ENCODE data around the gene IPMK.

Gene IPMK

GRCh38 chr10:58153751-58154150 is 113.9 kb downstream of the IPMK start:
- DNase-seq (ENCODE audit: low read depth) = no peak

GRCh38 chr10:58152673-58153263 is 114.9 kb downstream of the IPMK start:
- DNase-seq (ENCODE audit: low read depth) = peak; percentile 56

- no peak for DNase-seq (ENCODE audit: low read depth)
Observed at GRCh38 chr10:58150290-58150689, 117.4 kb downstream of the IPMK start.

GRCh38 chr10:58143944-58144343 is 123.8 kb downstream of the IPMK start:
- no peak for DNase-seq (ENCODE audit: low read depth)

Measured in amniotic epithelial cell (primary cell).